ENCODE measurements around the gene GIMAP1. TPM values are rescaled to one million over a fixed set of nuclear protein-coding genes. Genes with fewer than 3 reads are reported as not detected.

The GIMAP1 gene
- total RNA-seq, 1 donor from 2014 or later, result not detected

DNA sequence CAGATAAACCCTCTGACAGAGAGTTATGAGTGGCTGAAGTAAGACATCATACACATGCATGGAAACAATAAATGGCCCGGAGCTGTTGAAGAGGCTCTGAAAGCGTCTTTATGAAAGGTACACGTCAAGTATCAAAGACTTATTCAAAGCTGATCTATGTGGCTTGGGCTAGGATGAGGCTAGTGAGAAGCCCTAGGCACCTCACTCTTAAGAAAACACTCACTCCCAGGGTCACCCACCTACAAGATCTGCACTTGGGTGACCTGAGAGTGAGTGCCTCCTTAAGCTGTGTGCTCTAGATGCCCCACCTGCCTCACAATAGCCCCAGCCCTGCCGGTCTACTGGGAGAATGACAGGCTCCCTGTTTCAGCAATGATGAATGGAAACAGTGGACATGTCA, 1.1 kb upstream of the GIMAP1 start:
- TF ChIP-seq, protein P1, sequence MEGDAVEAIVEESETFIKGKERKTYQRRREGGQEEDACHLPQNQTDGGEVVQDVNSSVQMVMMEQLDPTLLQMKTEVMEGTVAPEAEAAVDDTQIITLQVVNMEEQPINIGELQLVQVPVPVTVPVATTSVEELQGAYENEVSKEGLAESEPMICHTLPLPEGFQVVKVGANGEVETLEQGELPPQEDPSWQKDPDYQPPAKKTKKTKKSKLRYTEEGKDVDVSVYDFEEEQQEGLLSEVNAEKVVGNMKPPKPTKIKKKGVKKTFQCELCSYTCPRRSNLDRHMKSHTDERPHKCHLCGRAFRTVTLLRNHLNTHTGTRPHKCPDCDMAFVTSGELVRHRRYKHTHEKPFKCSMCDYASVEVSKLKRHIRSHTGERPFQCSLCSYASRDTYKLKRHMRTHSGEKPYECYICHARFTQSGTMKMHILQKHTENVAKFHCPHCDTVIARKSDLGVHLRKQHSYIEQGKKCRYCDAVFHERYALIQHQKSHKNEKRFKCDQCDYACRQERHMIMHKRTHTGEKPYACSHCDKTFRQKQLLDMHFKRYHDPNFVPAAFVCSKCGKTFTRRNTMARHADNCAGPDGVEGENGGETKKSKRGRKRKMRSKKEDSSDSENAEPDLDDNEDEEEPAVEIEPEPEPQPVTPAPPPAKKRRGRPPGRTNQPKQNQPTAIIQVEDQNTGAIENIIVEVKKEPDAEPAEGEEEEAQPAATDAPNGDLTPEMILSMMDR (conservative IDR thresholded peaks at IDR 0.05), result no peak
- Mint-ChIP-seq H3K4me1 (ENCODE audit: unreplicated experiment) (no peaks in the 10 kb centered on the region), H3K9me3 (peaks cover 5% of the 10 kb centered on the region), H3K27me3 (peaks cover 17% of the 10 kb centered on the region), H3K36me3 (no peaks in the 10 kb centered on the region), H3K27ac (no peak overlapping the region), H3K4me3 (no peak overlapping the region)
- no peak for DNase-seq (ENCODE audit: extremely low spot score, unreplicated experiment)

DNA sequence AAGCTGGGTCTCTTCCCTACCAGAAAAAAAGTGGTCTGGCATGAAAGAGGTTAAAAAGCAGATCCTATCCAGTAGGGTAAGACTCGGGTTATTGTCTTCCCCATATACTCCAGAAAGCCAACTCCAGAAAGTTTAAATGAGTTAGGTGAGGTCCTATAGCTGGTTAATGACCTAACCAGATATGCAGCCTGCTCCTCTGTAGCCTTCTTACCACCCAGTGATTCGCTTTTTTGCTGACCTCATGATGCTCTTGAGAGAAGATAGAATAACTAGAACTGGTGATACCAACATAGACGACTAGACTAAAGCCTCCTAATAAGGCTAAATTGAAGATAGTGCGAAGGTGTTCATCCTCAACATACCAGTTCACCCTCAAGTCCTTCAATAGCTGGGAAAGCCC, 675 bp upstream of the GIMAP1 start:
- no peaks in the 10 kb centered on the region for H3K36me3 Mint-ChIP-seq
- TF ChIP-seq, protein P1 (conservative IDR thresholded peaks at IDR 0.05), result no peak
- DNase-seq (ENCODE audit: extremely low spot score, unreplicated experiment), result no peak
- H3K27me3 Mint-ChIP-seq, result peaks cover 17% of the 10 kb centered on the region
- no peak overlapping the region for H3K27ac Mint-ChIP-seq
- H3K9me3 Mint-ChIP-seq, result peaks cover 5% of the 10 kb centered on the region
- no peaks in the 10 kb centered on the region for H3K4me1 Mint-ChIP-seq (ENCODE audit: unreplicated experiment)
- no peak overlapping the region for H3K4me3 Mint-ChIP-seq

GRCh38 chr7:150716939-150717338, 526 bp downstream of the GIMAP1 start:
- no peaks in the 10 kb centered on the region for H3K36me3 Mint-ChIP-seq
- H3K4me3 Mint-ChIP-seq, result no peak overlapping the region
- H3K27me3 Mint-ChIP-seq, result peaks cover 17% of the 10 kb centered on the region
- no peak overlapping the region for H3K27ac Mint-ChIP-seq
- TF ChIP-seq, protein P1 (conservative IDR thresholded peaks at IDR 0.05), result no peak
- no peak for DNase-seq (ENCODE audit: extremely low spot score, unreplicated experiment)
- no peaks in the 10 kb centered on the region for H3K4me1 Mint-ChIP-seq (ENCODE audit: unreplicated experiment)
- H3K9me3 Mint-ChIP-seq, result peaks cover 5% of the 10 kb centered on the region

GRCh38 chr7:150717814-150718420, 1.5 kb downstream of the GIMAP1 start:
- no peaks in the 10 kb centered on the region for H3K4me1 Mint-ChIP-seq (ENCODE audit: unreplicated experiment)
- peaks cover 4% of the 10 kb centered on the region for H3K9me3 Mint-ChIP-seq
- H3K27ac Mint-ChIP-seq, result no peak overlapping the region
- peaks cover 17% of the 10 kb centered on the region for H3K27me3 Mint-ChIP-seq
- no peak for DNase-seq (ENCODE audit: extremely low spot score, unreplicated experiment)
- TF ChIP-seq, protein P1 (conservative IDR thresholded peaks at IDR 0.05), result no peak
- H3K36me3 Mint-ChIP-seq, result no peaks in the 10 kb centered on the region
- H3K4me3 Mint-ChIP-seq, result no peak overlapping the region

DNA sequence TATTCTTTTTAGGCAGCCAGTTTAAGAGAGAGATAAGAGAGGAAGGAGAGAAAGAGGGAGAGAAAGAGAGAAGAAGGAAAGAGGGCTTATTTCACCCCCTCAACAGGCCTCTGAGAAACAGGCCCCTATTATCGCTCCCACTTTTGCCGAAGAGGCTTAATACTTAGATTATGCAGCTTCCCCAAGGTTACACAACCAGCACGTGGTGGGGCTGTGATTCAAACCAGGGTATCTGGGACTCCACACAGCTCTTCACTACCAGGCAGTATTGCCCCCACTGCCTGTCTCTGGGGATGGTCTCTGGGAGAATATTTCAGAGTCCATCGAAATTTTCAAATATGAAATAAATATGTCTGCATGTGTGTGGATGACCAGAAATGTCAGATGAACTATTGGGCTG, 3.0 kb downstream of the GIMAP1 start:
- Mint-ChIP-seq H3K27ac (no peak overlapping the region), H3K27me3 (peaks cover 13% of the 10 kb centered on the region), H3K36me3 (no peaks in the 10 kb centered on the region), H3K9me3 (no peaks in the 10 kb centered on the region), H3K4me1 (ENCODE audit: unreplicated experiment) (no peaks in the 10 kb centered on the region), H3K4me3 (no peak overlapping the region)
- no peak for DNase-seq (ENCODE audit: extremely low spot score, unreplicated experiment)
- TF ChIP-seq, protein P1 (conservative IDR thresholded peaks at IDR 0.05), result no peak
